WTC11 (cell line): ENCODE data around the gene KRT4. TPM values are rescaled to one million over a fixed set of nuclear protein-coding genes. Genes with fewer than 3 reads are reported as not detected.

ENCODE experiments used
- ATAC-seq: fragments of 200-7000 bp; cut with Tn5 transposase; 2 replicates; pipeline ENCODE4 v1.10.0; 2021; ENCODE audit warnings: mild to moderate bottlenecking, moderate library complexity
- CTCF ChIA-PET: fragments of 300-600 bp; sonication (Branson Sonifier 250); formaldehyde crosslinking; loops from one replicate; lab custom pipeline; 2021; ENCODE audit warnings: antibody characterized with exemption; lab: Charles Lee
- POLR2A ChIA-PET: fragments of 350-600 bp; sonication (Branson Sonifier 250); formaldehyde crosslinking; loops from one replicate; lab custom pipeline; 2021; ENCODE audit warnings: antibody characterized with exemption; lab: Charles Lee
- DNase-seq: peaks from one replicate; pipeline ENCODE4 v3.0.0; 2021; ENCODE audit warnings: low spot score
- H3K27ac Mint-ChIP-seq: 2 replicates; pipeline ENCODE4 v1.8.0; 2021; ENCODE audit warnings: mixed read lengths
- H3K27me3 Mint-ChIP-seq: 2 replicates; pipeline ENCODE4 v1.8.0; 2021; ENCODE audit warnings: low read depth, mild to moderate bottlenecking, moderate library complexity, mixed read lengths
- H3K36me3 Mint-ChIP-seq: 2 replicates; pipeline ENCODE4 v1.8.0; 2021; ENCODE audit warnings: mixed read lengths
- H3K4me1 Mint-ChIP-seq: 2 replicates; pipeline ENCODE4 v1.8.0; 2022; ENCODE audit warnings: mixed read lengths
- H3K4me3 Mint-ChIP-seq: 2 replicates; pipeline ENCODE4 v1.8.0; 2021; ENCODE audit warnings: mild to moderate bottlenecking, moderate library complexity, mixed read lengths
- H3K9me3 Mint-ChIP-seq: 2 replicates; pipeline ENCODE4 v1.8.0; 2021; ENCODE audit warnings: mixed read lengths
- ARID4B ChIP-seq: sonication (generic); formaldehyde crosslinking; IDR thresholded peaks from 2 replicates; pipeline ENCODE4 v1.8.0; 2023; ENCODE audit warnings: missing genetic modification reagents, mild to moderate bottlenecking, borderline replicate concordance
- ATF1 ChIP-seq: sonication (generic); formaldehyde crosslinking; IDR thresholded peaks from 2 replicates; pipeline ENCODE4 v1.8.1; 2023; ENCODE audit warnings: mild to moderate bottlenecking, moderate library complexity, missing genetic modification reagents
- CTCF ChIP-seq: fragments of 200-600 bp; IDR thresholded peaks from 2 replicates; pipeline ENCODE4 v1.8.0; 2022; ENCODE audit warnings: antibody characterized with exemption
- ERG ChIP-seq: fragments of 250-450 bp; sonication (Bioruptor Pico); IDR thresholded peaks from 2 replicates; pipeline ENCODE4 v1.8.0; 2021; ENCODE audit warnings: mild to moderate bottlenecking
- ESRRA ChIP-seq: sonication (generic); formaldehyde crosslinking; IDR thresholded peaks from 2 replicates; pipeline ENCODE4 v1.8.1; 2022; ENCODE audit warnings: mild to moderate bottlenecking, missing genetic modification reagents, borderline replicate concordance
- ETV6 ChIP-seq: sonication (generic); formaldehyde crosslinking; IDR thresholded peaks from 2 replicates; pipeline ENCODE4 v1.8.1; 2022; ENCODE audit warnings: mild to moderate bottlenecking, missing genetic modification reagents
- FOXP1 ChIP-seq: sonication (generic); formaldehyde crosslinking; IDR thresholded peaks from 2 replicates; pipeline ENCODE4 v1.8.0; 2022; ENCODE audit warnings: missing genetic modification reagents, mild to moderate bottlenecking, moderate library complexity, borderline replicate concordance
- GABPB1 ChIP-seq: sonication (generic); formaldehyde crosslinking; IDR thresholded peaks from 2 replicates; pipeline ENCODE4 v1.8.1; 2023; ENCODE audit warnings: mild to moderate bottlenecking, missing genetic modification reagents
- IRF2 ChIP-seq: sonication (generic); formaldehyde crosslinking; IDR thresholded peaks from 2 replicates; pipeline ENCODE4 v1.8.0; 2022; ENCODE audit warnings: low read depth, missing genetic modification reagents, borderline replicate concordance
- OVOL2 ChIP-seq: fragments of 250-450 bp; sonication (Bioruptor Pico); IDR thresholded peaks from 2 replicates; pipeline ENCODE4 v1.9.0; 2021; ENCODE audit warnings: mild to moderate bottlenecking, borderline replicate concordance
- PRRX2 ChIP-seq: fragments of 250-450 bp; sonication (Bioruptor Pico); IDR thresholded peaks from 2 replicates; pipeline ENCODE4 v1.8.0; 2021; ENCODE audit warnings: mild to moderate bottlenecking
- SMAD4 ChIP-seq: sonication (generic); formaldehyde crosslinking; IDR thresholded peaks from 2 replicates; pipeline ENCODE4 v1.8.0; 2022; ENCODE audit warnings: mild to moderate bottlenecking, missing genetic modification reagents
- TP53 ChIP-seq: sonication (generic); formaldehyde crosslinking; IDR thresholded peaks from 2 replicates; pipeline ENCODE4 v1.8.1; 2023; ENCODE audit warnings: mild to moderate bottlenecking, missing genetic modification reagents
- ZNF121 ChIP-seq: sonication (generic); formaldehyde crosslinking; IDR thresholded peaks from 2 replicates; pipeline ENCODE4 v1.8.0; 2023; ENCODE audit warnings: missing genetic modification reagents
- ZNF138 ChIP-seq: sonication (generic); formaldehyde crosslinking; conservative IDR thresholded peaks from 2 replicates; pipeline ENCODE4 v1.8.1; 2022; ENCODE audit warnings: mild to moderate bottlenecking, moderate library complexity, missing genetic modification reagents
- ZNF219 ChIP-seq: sonication (generic); formaldehyde crosslinking; IDR thresholded peaks from 2 replicates; pipeline ENCODE4 v1.8.0; 2023; ENCODE audit warnings: missing genetic modification reagents, mild to moderate bottlenecking, borderline replicate concordance
- ZNF396 ChIP-seq: fragments of 250-450 bp; sonication (Bioruptor Pico); IDR thresholded peaks from 2 replicates; pipeline ENCODE4 v1.8.0; 2021; ENCODE audit warnings: mild to moderate bottlenecking, moderate library complexity, borderline replicate concordance
- total RNA-seq: library from RNA; stranded (reverse); gene quantifications from 3 replicates; pipeline ENCODE4 v1.2.3, GENCODE V29; 2021
- TF ChIP-seq, protein P1 (sequence below): sonication (generic); formaldehyde crosslinking; conservative IDR thresholded peaks from 2 replicates; pipeline ENCODE4 v1.8.1; 2023; ENCODE audit warnings: mild to moderate bottlenecking, low read depth, missing genetic modification reagents, moderate library complexity
- TF ChIP-seq, protein P2 (sequence below): sonication (generic); formaldehyde crosslinking; IDR thresholded peaks from 2 replicates; pipeline ENCODE4 v1.8.0; 2022; ENCODE audit warnings: missing genetic modification reagents
- TF ChIP-seq, protein P3 (sequence below): sonication (generic); formaldehyde crosslinking; IDR thresholded peaks from 2 replicates; pipeline ENCODE4 v1.8.1; 2022; ENCODE audit warnings: mild to moderate bottlenecking, moderate library complexity, missing genetic modification reagents

KRT4 gene
- total RNA-seq, 1 experiment from 2014 or later: not detected

GRCh38 chr12:52808573-52809160 is 5.2 kb downstream of the KRT4 start (continued):
- TF ChIP-seq ATF1 (CRISPR knock-in tag): no peak
- TF ChIP-seq SMAD4 (CRISPR knock-in tag): no peak
- TF ChIP-seq, protein P1, sequence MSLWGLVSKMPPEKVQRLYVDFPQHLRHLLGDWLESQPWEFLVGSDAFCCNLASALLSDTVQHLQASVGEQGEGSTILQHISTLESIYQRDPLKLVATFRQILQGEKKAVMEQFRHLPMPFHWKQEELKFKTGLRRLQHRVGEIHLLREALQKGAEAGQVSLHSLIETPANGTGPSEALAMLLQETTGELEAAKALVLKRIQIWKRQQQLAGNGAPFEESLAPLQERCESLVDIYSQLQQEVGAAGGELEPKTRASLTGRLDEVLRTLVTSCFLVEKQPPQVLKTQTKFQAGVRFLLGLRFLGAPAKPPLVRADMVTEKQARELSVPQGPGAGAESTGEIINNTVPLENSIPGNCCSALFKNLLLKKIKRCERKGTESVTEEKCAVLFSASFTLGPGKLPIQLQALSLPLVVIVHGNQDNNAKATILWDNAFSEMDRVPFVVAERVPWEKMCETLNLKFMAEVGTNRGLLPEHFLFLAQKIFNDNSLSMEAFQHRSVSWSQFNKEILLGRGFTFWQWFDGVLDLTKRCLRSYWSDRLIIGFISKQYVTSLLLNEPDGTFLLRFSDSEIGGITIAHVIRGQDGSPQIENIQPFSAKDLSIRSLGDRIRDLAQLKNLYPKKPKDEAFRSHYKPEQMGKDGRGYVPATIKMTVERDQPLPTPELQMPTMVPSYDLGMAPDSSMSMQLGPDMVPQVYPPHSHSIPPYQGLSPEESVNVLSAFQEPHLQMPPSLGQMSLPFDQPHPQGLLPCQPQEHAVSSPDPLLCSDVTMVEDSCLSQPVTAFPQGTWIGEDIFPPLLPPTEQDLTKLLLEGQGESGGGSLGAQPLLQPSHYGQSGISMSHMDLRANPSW: no peak
- TF ChIP-seq ETV6 (CRISPR knock-in tag): no peak
- no peak for TF ChIP-seq IRF2
- no peak for TF ChIP-seq PRRX2 (CRISPR knock-in tag)
- TF ChIP-seq ZNF219 (CRISPR knock-in tag): no peak
- TF ChIP-seq FOXP1 (CRISPR knock-in tag): no peak

GRCh38 chr12:52807544-52808470 is 6.1 kb downstream of the KRT4 start:
- DNase-seq (no peak), ATAC-seq (no peak; the same call in 1 of the 2 replicates)
- ChIA-PET POLR2A (interaction anchor here (1.1 kb wide), 1 partner anchor 72 kb away, joined by 4 read pairs; no protein-coding TSS in a partner anchor), CTCF (interaction anchor here (0.5 to 1.9 kb wide), 5 partner anchors 58 to 134 kb away, joined by 3 to 13 read pairs (median 4); no protein-coding TSS in a partner anchor)
- Mint-ChIP-seq H3K27me3 (peaks cover 2% of the 10 kb centered on the region; the same call in 1 of the 2 replicates), H3K9me3 (no peaks in the 10 kb centered on the region), H3K36me3 (no peaks in the 10 kb centered on the region), H3K4me3 (no peak overlapping the region), H3K4me1 (peaks cover 22% of the 10 kb centered on the region), H3K27ac (no peak overlapping the region)
- TF ChIP-seq TP53 (CRISPR knock-in tag): no peak
- no peak for TF ChIP-seq ESRRA (CRISPR knock-in tag)
- TF ChIP-seq, protein P2, sequence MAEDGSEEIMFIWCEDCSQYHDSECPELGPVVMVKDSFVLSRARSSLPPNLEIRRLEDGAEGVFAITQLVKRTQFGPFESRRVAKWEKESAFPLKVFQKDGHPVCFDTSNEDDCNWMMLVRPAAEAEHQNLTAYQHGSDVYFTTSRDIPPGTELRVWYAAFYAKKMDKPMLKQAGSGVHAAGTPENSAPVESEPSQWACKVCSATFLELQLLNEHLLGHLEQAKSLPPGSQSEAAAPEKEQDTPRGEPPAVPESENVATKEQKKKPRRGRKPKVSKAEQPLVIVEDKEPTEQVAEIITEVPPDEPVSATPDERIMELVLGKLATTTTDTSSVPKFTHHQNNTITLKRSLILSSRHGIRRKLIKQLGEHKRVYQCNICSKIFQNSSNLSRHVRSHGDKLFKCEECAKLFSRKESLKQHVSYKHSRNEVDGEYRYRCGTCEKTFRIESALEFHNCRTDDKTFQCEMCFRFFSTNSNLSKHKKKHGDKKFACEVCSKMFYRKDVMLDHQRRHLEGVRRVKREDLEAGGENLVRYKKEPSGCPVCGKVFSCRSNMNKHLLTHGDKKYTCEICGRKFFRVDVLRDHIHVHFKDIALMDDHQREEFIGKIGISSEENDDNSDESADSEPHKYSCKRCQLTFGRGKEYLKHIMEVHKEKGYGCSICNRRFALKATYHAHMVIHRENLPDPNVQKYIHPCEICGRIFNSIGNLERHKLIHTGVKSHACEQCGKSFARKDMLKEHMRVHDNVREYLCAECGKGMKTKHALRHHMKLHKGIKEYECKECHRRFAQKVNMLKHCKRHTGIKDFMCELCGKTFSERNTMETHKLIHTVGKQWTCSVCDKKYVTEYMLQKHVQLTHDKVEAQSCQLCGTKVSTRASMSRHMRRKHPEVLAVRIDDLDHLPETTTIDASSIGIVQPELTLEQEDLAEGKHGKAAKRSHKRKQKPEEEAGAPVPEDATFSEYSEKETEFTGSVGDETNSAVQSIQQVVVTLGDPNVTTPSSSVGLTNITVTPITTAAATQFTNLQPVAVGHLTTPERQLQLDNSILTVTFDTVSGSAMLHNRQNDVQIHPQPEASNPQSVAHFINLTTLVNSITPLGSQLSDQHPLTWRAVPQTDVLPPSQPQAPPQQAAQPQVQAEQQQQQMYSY (CRISPR knock-in tag): no peak
- no peak for TF ChIP-seq ZNF138 (CRISPR knock-in tag)
- TF ChIP-seq ZNF396 (CRISPR knock-in tag): no peak
- TF ChIP-seq, protein P3, sequence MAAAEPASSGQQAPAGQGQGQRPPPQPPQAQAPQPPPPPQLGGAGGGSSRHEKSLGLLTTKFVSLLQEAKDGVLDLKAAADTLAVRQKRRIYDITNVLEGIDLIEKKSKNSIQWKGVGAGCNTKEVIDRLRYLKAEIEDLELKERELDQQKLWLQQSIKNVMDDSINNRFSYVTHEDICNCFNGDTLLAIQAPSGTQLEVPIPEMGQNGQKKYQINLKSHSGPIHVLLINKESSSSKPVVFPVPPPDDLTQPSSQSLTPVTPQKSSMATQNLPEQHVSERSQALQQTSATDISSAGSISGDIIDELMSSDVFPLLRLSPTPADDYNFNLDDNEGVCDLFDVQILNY: no peak
- no peak for TF ChIP-seq ERG
- TF ChIP-seq OVOL2 (CRISPR knock-in tag): no peak
- no peak for TF ChIP-seq ARID4B
- TF ChIP-seq CTCF: no peak
- TF ChIP-seq ZNF121: no peak
- no peak for TF ChIP-seq GABPB1
- no peak for TF ChIP-seq PRRX2 (CRISPR knock-in tag)
